OCI-LY7 (cell line): Measurements from ENCODE around the gene BCAP29. TPM values are rescaled to one million over a fixed set of nuclear protein-coding genes. Genes with fewer than 3 reads are reported as not detected.

Source experiments
- BruUV-seq: library from RNA; stranded (reverse); fragments of 400-500 nt; replicated peaks from 2 replicates; lab custom pipeline; 2021; lab: Mats Ljungman, UMichigan
- CTCF ChIA-PET: fragments of 300-600 bp; sonication (Branson Sonifier 250); formaldehyde crosslinking; loops from one replicate; lab custom pipeline; 2022; ENCODE audit warnings: antibody characterized with exemption; ENCODE audit not compliant: unreplicated experiment; lab: Charles Lee
- POLR2A ChIA-PET: fragments of 300-600 bp; sonication (Branson Sonifier 250); formaldehyde crosslinking; loops from one replicate; lab custom pipeline; 2022; ENCODE audit warnings: antibody characterized with exemption; lab: Charles Lee
- DNase-seq: peaks from one replicate; pipeline ENCODE4 v3.0.0-alpha.2; 2015; ENCODE audit warnings: low spot score
- H2AFZ ChIP-seq: fragments of 200-600 bp; sonication (generic), shearing (Covaris generic); 2 replicates; pipeline ENCODE4 v1.6.1; 2014; ENCODE audit warnings: mild to moderate bottlenecking, antibody characterized with exemption, low read length, moderate library complexity
- H3K27ac ChIP-seq: fragments of 200-600 bp; sonication (generic); 2 replicates; pipeline ENCODE4 v1.5.1; 2014; ENCODE audit warnings: mixed run types, low read depth, mild to moderate bottlenecking, moderate library complexity, low read length, inconsistent platforms; ENCODE audit not compliant: poor library complexity, severe bottlenecking
- H3K36me3 ChIP-seq: fragments of 200-600 bp; sonication (generic); 2 replicates; pipeline ENCODE4 v1.6.1; 2014; ENCODE audit warnings: mild to moderate bottlenecking, antibody characterized with exemption, low read length, moderate library complexity, mixed read lengths; ENCODE audit not compliant: insufficient read depth
- H3K4me1 ChIP-seq: fragments of 200-600 bp; sonication (generic); 2 replicates; pipeline ENCODE4 v1.5.1; 2014; ENCODE audit warnings: mild to moderate bottlenecking, low read length; ENCODE audit not compliant: insufficient read depth, poor library complexity, severe bottlenecking
- H3K4me2 ChIP-seq: fragments of 200-600 bp; sonication (generic); 2 replicates; pipeline ENCODE4 v1.6.1; 2014; ENCODE audit warnings: mild to moderate bottlenecking, low read length
- H3K4me3 ChIP-seq: fragments of 200-600 bp; sonication (generic); 2 replicates; pipeline ENCODE4 v1.5.1; 2014; ENCODE audit warnings: mild to moderate bottlenecking, low read depth, low read length; ENCODE audit not compliant: poor library complexity, severe bottlenecking
- H3K79me2 ChIP-seq: fragments of 200-600 bp; sonication (generic); 2 replicates; pipeline ENCODE4 v1.6.1; 2016; ENCODE audit warnings: low read depth, mild to moderate bottlenecking, low read length, moderate library complexity, mixed read lengths; ENCODE audit not compliant: insufficient read depth
- H3K9me2 ChIP-seq: fragments of 200-600 bp; sonication (generic); 2 replicates; pipeline ENCODE4 v1.6.1; 2016; ENCODE audit warnings: mild to moderate bottlenecking, low read length, mixed read lengths; ENCODE audit not compliant: insufficient read depth
- H3K9me3 ChIP-seq: fragments of 200-600 bp; sonication (generic); 2 replicates; pipeline ENCODE4 v1.6.1; 2014; ENCODE audit warnings: mild to moderate bottlenecking, mixed run types, low read length, mixed read lengths
- H4K20me1 ChIP-seq: fragments of 200-600 bp; sonication (generic); 2 replicates; pipeline ENCODE4 v1.6.1; 2014; ENCODE audit warnings: mild to moderate bottlenecking, antibody characterized with exemption, low read length, moderate library complexity, mixed read lengths; ENCODE audit not compliant: insufficient read depth
- CTCF ChIP-seq: fragments of 200-600 bp; sonication (generic); conservative IDR thresholded peaks from 2 replicates; pipeline ENCODE4 v1.5.1; 2014; ENCODE audit warnings: mild to moderate bottlenecking, antibody characterized with exemption, low read length, moderate library complexity, mixed read lengths
- EZH2phosphoT487 ChIP-seq: fragments of 200-600 bp; sonication (generic); IDR thresholded peaks from 2 replicates; pipeline ENCODE4 v1.6.1; 2018; ENCODE audit warnings: low read depth, borderline replicate concordance, mild to moderate bottlenecking, mixed run types, antibody characterized with exemption, low read length, moderate library complexity, mixed read lengths
- intact Hi-C: fragments of 100-400 bp; cut with micrococcal nuclease; formaldehyde crosslinking; loops from one replicate; pipeline ENCODE4 v1.10.0; 2022; ENCODE audit not compliant: unreplicated experiment
- total RNA-seq, 2 experiments: library from RNA; depleted of rRNA in 1 of 2; stranded (reverse); fragments of >200 nt in 1 of 2; shearing (Covaris generic) in 1 of 2; gene quantifications; 2 replicates each; pipeline ENCODE4 v1.2.3, GENCODE V29; 2014 to 2022

Gene BCAP29
- total RNA-seq, 2 experiments from 2014 or later = 18.7 to 26.3 TPM

GRCh38 chr7:107592361-107593024 is 12.4 kb downstream of the BCAP29 start:
- Histone ChIP-seq H3K36me3 (0 out of 2 replicates have a peak, but pooled peaks cover 10% of the 10 kb centered on the region), H3K4me3 (no peak overlapping the region), H3K79me2 (no peaks in the 10 kb centered on the region), H3K27ac (no peak overlapping the region), H3K4me1 (no peaks in the 10 kb centered on the region), H2AFZ (no peak overlapping the region), H3K4me2 (no peak overlapping the region), H4K20me1 (no peaks in the 10 kb centered on the region), H3K9me2 (no peaks in the 10 kb centered on the region), H3K9me3 (no peaks in the 10 kb centered on the region)
- BruUV-seq = no TSS peak
- no peak for DNase-seq
- POLR2A ChIA-PET = interaction anchor here (0.9 kb wide), 2 partner anchors 9 to 19 kb away, joined by 3 read pairs; no protein-coding TSS in a partner anchor
- no peak for TF ChIP-seq CTCF
- CTCF ChIA-PET = no interaction called here
- intact Hi-C loops = no loop called here

GRCh38 chr7:107593025-107593410 is 13.0 kb downstream of the BCAP29 start:
- no TSS peak for BruUV-seq
- POLR2A ChIA-PET = no interaction called here
- Histone ChIP-seq H2AFZ (no peak overlapping the region), H4K20me1 (no peaks in the 10 kb centered on the region), H3K4me1 (no peaks in the 10 kb centered on the region), H3K36me3 (0 out of 2 replicates have a peak, but pooled peaks cover 10% of the 10 kb centered on the region), H3K27ac (no peak overlapping the region), H3K79me2 (no peaks in the 10 kb centered on the region), H3K9me2 (no peaks in the 10 kb centered on the region), H3K4me3 (no peak overlapping the region), H3K9me3 (no peaks in the 10 kb centered on the region), H3K4me2 (no peak overlapping the region)
- intact Hi-C loops = no loop called here
- TF ChIP-seq EZH2phosphoT487 (no peak), CTCF (no peak)
- no peak for DNase-seq
- CTCF ChIA-PET = no interaction called here

GRCh38 chr7:107594961-107595737 is 15.1 kb downstream of the BCAP29 start:
- H3K4me2 ChIP-seq = no peak overlapping the region
- H3K9me3 ChIP-seq = no peaks in the 10 kb centered on the region
- ChIA-PET CTCF (no interaction called here), POLR2A (interaction anchor here (0.6 to 1.0 kb wide), 2 partner anchors 10 to 308 kb away, joined by 3 to 6 read pairs; no protein-coding TSS in a partner anchor)
- H3K9me2 ChIP-seq = no peaks in the 10 kb centered on the region
- H3K79me2 ChIP-seq = no peaks in the 10 kb centered on the region
- no peaks in the 10 kb centered on the region for H3K4me1 ChIP-seq
- no peak overlapping the region for H3K4me3 ChIP-seq
- H2AFZ ChIP-seq = no peak overlapping the region
- no TSS peak for BruUV-seq
- no peaks in the 10 kb centered on the region for H4K20me1 ChIP-seq
- H3K36me3 ChIP-seq = 0 out of 2 replicates have a peak, but pooled peaks cover 10% of the 10 kb centered on the region
- DNase-seq = no peak
- no peak overlapping the region for H3K27ac ChIP-seq
- intact Hi-C loops = no loop called here
- no peak for TF ChIP-seq CTCF
- no peak for TF ChIP-seq EZH2phosphoT487
